Activated CD4-positive, alpha-beta T cell treated with anti-CD3 and anti-CD28 coated beads for 24 hours (primary cell): ENCODE results near the gene ZIC4.
A peak's percentile ranks its signal among the peaks of the same experiment; 100 is the strongest.

Experiments
- DNase-seq, 2 donors: peaks; one replicate each; pipeline ENCODE4 v3.0.0-alpha.2; 2020; ENCODE audit warnings: low read depth in 2 of 2

ZIC4 gene

GRCh38 chr3:147370349-147370748 is 36.0 kb downstream of the ZIC4 start:
- no peak for DNase-seq

GRCh38 chr3:147369661-147370123 is 36.7 kb downstream of the ZIC4 start:
- DNase-seq: no peak

GRCh38 chr3:147369231-147369630 is 37.1 kb downstream of the ZIC4 start:
- no peak for DNase-seq

DNA sequence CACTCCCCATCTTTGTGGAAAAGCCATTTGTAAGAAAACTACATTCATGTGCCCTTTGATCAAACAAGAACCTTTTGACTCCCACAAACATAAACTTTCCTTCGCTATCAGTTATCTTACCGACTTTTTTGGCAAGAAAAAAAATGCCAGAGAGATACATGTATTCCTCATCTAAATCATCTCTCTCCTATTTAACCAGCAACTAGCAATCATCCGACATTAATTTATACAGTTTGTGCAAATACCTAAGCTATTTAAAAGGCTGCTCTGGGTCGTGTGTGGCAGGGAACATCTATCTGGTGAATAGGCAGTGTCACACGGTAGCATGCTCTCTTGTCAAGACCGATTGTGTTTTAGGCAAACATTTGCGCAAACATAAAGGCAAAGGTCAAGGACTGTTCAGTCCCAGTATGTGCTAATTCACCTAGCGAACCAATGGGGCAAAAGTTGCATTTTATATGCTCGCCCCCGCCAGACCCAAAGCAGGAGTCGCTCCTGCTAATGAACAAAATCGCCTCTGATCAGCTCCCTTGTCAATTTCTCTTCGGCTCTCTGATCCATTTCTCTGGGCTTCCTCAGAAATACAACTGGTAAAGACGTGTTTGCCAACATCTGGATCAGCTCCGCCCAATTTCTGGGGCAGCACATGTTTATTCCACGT is 37.7 kb downstream of the ZIC4 start:
- DNase-seq: no peak

GRCh38 chr3:147368151-147368550 is 38.2 kb downstream of the ZIC4 start:
- no peak for DNase-seq

DNA sequence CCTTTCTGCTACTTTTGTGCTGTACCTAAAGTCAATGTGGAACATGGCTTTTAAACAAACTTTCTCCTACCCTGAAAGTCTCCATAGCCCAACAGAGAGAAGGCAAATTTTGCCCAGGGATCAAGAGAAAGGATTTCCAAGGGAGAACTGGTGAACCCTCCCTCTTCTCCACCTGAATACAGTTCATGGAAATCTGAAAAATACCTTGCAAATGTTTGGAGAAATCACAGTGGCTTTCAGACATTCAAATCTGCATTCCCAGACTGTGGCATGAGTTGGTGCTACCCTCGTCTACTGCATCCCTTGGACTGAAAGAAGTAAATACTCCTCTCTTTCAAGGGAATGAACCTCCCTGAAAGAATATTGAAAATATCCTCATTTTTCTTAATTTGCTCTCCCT is 38.7 kb downstream of the ZIC4 start:
- no peak for DNase-seq

- DNase-seq: no peak
Measured at GRCh38 chr3:147365196-147366115, 40.9 kb downstream of the ZIC4 start.

DNA sequence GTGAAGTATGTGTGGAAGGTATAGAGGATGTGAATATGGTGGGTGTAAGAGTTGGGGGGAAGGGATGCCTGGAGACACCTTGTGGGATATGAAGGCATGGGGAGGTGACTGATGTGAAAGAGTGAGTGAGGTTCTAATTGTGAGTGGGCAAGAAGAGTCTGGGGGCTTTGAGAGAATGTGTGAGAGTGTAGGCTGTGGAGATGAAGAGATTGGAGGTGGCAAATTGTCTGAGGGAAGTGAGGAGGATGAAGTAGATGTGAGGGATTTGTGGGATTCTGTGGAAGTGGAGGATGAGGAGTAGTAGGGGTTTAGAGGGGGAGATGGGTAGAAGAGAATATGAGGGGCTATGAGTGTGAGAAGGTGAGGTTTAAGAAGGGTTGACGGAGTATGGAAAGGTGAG is 41.6 kb downstream of the ZIC4 start:
- no peak for DNase-seq

DNA sequence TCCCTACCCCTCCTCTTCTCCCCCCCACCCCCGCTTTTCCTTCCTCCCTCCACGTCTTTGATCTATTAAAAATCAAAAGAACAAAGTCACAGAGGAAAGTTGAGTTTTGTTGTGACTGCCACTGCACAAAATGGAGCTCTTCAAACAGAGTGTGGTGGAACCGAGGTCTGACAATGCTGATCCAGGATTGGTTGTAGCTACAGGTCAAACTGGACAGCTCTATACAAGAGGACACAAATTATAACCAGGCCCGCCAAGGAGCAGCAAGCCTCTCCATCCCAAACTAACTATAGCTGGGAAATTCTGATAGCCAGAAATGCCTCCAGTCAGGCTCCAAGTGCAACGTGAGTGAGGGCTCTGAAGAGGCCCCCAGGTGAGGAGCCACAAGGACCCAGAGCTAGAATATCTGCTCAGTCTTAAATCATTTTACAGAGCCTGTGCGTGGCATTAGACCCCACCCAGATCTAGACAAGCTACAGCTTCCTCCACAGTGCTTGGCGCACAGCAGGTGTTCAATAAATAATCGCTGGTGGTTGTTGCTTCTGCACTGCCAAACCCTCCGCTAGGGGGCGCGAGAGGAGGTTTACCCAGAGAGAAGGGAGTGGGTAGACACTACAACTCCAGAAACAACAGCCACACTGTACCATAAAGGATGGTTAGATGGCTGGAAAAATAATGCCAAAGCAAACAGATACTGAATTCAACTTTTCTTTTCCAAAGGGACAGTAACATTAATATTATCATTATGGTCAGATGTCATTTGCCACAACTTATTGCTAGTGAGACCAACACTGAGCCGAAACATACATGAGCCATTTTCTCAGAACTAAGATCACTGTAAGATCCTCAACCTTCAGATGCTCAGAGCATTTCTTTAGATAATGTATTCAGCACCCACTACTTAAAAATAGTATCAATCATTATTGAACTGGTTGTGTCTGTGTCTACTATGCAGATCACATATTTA is 44.6 kb downstream of the ZIC4 start:
- peak in 1 of 2 donors; percentile 17 for DNase-seq

- DNase-seq: no peak
Measured at GRCh38 chr3:147360646-147361453, 45.5 kb downstream of the ZIC4 start.

GRCh38 chr3:147360051-147360439 is 46.3 kb downstream of the ZIC4 start:
- DNase-seq: no peak

DNA sequence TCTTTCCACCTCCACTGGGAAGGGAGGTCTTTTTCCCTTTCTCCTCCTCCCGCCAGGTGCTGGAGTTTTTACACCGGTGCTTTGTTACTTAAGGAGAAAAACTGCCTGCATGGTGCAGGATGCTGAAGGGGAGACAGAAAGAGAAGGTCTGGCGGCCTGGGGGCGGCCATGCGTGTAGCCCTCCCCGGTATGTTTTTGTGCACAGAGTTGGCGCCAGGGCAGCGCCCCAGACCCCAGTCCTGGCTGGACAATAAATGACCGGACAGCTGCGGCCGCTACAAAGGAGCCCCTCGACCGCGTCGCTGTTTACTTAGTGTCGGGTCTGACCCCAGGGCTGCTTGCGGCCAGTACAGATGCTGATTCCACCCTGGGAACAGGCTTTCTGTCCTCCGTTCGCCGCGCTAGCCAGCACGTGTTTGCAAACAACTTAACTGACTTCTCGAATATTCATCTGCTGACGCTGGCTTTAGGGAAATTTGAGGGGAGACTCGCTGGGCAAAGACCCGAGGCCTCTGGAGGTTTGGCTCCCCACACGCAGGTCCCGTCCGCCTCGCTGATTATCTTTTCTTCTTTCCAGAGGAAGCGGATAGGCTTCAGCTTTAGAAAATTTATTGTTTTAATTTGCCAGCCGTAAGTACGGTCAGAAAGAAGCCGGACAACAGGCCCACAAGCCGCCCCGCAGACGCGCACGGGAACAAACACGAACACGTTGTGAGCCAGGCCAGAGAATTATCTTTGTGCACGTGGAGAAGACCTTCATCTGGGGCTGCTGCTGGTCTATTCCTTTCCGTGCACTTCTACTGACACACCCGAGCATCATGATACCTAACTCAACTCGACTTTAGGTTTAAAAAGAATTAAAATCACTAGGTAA is 46.9 kb downstream of the ZIC4 start:
- no peak for DNase-seq

DNA sequence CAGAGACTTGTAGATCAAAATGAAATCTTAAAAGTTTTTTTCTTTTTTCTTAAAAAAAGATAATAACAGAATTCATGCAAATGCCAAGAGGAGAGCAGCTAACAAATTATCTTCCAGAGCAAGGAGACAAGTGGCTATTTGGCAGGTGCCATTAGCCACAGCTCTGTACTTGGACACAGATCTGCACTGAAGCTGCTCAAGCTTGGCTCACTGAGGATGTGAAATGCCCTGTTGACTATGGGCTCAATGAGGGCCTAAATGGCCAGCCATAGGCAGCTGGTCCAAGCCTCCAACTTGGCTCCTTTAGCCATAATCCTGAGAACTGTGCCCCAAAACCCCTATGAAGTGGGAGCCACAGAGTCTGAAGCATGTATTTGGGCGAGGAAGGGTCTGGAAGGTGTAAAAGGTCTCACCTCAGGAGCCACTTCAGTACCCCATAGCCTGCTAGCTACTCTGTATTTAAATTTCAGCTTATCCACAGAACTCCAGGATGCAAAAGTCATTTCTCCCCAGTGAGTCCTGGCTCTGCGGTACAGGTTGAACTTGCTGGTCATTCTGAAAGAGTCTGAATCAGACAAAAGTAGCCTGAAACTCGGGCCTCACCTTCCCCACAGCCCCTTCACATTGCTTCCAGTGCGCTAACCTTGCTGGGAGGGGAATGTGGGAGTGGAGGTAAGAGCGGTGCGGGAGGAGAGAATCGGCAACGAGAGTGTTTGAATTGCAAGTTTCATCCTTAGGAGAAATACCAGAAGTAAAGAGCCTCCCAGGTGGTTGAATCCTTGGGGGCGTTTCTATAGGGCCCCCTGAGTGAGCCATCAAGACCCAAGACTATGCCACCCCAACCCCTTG is 48.0 kb downstream of the ZIC4 start:
- no peak for DNase-seq

DNA sequence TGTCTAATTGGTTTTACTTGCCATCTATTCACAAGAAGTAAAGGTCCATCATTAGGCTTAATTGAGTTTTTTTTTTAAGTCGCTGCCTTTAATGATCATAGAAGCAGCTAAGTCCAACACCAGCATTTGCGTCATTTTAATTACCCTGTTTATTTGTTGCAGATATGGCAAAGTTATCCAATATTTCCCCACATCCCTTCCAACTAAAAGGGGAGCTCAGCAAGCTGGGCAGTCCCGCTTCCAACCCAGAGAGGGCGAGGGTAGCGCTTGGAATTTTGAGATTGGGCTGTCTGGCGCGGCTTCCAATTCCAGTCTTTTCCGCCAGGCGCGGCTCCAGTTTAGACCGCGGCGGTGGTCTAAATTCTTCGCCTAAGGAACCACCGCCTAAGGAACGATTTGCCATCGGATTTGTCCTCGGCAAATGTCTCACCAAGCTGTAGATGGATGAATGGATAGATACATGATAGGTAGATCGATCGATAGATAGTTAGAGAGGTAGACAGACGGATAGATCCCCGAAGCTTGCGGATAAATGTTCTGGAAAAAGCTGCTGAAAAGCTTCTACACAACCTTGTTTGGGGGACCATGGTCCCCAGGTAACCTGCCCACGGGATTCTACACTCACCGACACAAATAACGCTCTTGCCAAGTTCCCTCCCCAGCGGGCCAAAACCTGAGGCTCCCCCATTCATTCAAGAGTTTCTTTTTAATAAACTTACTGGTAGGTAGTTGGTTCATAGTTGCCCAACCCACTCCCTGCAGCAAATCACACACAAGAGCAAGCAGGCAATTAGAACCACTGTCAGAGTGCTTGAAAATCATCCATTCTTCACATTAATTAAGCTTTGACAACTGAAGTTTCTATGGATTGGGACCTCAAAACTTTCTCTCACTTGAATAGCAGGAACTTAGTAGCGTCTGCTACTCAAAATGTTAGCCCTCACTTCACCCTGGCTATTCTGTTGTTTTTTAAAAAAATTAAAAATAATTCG is 49.1 kb downstream of the ZIC4 start:
- no peak for DNase-seq

DNA sequence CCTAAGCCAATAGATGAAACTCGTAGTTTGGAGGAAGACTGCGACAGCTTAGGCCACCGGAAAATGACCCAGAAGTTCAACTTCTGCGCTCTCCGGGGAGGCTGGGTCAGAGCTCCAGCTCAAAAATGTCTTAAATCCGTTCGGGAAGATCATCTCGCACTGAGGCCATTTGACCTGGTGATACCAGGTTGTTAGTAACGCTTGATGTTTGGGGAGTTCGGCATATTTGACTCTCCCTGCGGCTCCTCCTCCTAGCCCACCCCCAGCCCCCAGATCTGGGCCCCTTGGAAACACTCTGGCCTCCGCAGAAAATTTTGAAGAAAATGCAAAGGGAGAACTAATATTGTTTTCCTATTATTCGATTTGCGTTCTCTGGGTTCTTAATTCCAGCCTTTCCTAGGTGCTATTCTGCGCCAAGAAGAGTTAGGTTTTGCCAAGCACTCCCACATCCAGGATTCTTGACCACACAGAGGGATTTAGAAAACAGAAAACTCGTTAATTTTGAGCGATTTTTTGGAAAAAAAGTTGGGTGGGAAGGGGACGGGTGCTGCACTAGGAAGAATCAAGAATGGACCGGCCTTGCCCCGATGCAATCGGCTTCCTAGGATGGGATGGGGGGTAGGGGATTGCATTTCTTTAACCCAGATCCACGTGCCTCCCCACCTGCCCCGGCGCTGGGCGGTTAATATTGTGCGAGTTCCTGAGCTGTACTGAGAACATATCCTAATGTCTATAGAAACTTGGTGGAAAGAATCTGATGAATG is 50.0 kb downstream of the ZIC4 start:
- no peak for DNase-seq

GRCh38 chr3:147355753-147356090 is 50.6 kb downstream of the ZIC4 start:
- DNase-seq: no peak

DNA sequence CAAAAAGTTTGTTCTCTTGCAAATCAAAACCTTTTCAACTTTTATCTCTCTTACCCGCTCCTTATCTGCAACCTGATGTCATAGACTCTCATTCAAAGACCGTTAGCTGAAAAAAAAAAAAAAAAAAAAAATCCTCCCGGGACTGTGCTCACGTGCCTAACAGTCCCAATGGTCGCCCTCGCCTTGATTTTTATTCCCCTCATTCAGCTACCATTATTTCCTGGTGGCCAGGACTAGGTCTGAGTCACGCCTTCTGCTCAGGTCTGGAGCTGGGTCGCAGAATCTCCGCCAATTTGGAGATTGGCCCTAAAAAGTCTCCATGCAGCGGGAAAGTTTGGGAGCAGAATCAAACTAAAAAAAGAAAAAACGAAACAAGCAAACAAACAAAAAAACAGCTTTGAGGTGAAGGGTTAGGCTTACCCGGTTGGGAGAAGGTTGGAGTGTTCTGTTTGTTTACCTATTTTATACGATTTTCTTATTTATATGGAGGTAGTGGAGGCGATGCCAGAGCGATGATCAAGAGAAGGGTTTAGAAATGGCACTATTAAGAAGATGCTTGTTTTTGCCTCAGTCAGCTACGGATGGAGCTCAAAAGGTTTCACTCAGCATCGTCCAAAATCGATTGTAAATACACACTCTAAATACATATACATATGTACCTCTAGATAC is 51.1 kb downstream of the ZIC4 start:
- no peak for DNase-seq
